ENCODE measurements around the gene TNFSF10. TPM values are rescaled to one million over a fixed set of nuclear protein-coding genes. Genes with fewer than 3 reads are reported as not detected.

Gene TNFSF10
- total and polyA plus RNA-seq, 9 of the 15 experiments (the other 6 are each of a cell fraction or from before 2014, with no cell fraction given): 0.07 to 1.3 (median 0.27) TPM; not detected in 1

DNA sequence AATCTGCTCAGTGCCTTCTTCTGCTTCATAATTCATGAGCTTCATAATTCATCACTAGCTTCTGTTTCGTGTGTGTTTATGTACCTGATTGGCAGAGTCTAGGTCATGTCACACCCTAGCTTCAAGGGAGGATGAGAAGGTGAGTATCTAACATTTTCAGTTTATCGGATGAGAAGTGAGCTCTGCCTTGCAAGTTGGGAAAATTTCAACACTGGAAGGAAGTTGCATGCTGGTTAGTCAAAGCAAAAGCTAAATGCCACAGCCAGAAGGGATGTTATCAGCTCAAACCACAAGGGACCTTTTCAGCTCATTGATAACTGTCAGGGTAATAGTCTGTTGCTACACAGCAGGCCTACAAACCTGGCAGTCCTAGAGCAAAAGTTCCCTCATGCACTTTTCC, 7.3 kb upstream of the TNFSF10 start (continued):
- TF ChIP-seq, protein P1, sequence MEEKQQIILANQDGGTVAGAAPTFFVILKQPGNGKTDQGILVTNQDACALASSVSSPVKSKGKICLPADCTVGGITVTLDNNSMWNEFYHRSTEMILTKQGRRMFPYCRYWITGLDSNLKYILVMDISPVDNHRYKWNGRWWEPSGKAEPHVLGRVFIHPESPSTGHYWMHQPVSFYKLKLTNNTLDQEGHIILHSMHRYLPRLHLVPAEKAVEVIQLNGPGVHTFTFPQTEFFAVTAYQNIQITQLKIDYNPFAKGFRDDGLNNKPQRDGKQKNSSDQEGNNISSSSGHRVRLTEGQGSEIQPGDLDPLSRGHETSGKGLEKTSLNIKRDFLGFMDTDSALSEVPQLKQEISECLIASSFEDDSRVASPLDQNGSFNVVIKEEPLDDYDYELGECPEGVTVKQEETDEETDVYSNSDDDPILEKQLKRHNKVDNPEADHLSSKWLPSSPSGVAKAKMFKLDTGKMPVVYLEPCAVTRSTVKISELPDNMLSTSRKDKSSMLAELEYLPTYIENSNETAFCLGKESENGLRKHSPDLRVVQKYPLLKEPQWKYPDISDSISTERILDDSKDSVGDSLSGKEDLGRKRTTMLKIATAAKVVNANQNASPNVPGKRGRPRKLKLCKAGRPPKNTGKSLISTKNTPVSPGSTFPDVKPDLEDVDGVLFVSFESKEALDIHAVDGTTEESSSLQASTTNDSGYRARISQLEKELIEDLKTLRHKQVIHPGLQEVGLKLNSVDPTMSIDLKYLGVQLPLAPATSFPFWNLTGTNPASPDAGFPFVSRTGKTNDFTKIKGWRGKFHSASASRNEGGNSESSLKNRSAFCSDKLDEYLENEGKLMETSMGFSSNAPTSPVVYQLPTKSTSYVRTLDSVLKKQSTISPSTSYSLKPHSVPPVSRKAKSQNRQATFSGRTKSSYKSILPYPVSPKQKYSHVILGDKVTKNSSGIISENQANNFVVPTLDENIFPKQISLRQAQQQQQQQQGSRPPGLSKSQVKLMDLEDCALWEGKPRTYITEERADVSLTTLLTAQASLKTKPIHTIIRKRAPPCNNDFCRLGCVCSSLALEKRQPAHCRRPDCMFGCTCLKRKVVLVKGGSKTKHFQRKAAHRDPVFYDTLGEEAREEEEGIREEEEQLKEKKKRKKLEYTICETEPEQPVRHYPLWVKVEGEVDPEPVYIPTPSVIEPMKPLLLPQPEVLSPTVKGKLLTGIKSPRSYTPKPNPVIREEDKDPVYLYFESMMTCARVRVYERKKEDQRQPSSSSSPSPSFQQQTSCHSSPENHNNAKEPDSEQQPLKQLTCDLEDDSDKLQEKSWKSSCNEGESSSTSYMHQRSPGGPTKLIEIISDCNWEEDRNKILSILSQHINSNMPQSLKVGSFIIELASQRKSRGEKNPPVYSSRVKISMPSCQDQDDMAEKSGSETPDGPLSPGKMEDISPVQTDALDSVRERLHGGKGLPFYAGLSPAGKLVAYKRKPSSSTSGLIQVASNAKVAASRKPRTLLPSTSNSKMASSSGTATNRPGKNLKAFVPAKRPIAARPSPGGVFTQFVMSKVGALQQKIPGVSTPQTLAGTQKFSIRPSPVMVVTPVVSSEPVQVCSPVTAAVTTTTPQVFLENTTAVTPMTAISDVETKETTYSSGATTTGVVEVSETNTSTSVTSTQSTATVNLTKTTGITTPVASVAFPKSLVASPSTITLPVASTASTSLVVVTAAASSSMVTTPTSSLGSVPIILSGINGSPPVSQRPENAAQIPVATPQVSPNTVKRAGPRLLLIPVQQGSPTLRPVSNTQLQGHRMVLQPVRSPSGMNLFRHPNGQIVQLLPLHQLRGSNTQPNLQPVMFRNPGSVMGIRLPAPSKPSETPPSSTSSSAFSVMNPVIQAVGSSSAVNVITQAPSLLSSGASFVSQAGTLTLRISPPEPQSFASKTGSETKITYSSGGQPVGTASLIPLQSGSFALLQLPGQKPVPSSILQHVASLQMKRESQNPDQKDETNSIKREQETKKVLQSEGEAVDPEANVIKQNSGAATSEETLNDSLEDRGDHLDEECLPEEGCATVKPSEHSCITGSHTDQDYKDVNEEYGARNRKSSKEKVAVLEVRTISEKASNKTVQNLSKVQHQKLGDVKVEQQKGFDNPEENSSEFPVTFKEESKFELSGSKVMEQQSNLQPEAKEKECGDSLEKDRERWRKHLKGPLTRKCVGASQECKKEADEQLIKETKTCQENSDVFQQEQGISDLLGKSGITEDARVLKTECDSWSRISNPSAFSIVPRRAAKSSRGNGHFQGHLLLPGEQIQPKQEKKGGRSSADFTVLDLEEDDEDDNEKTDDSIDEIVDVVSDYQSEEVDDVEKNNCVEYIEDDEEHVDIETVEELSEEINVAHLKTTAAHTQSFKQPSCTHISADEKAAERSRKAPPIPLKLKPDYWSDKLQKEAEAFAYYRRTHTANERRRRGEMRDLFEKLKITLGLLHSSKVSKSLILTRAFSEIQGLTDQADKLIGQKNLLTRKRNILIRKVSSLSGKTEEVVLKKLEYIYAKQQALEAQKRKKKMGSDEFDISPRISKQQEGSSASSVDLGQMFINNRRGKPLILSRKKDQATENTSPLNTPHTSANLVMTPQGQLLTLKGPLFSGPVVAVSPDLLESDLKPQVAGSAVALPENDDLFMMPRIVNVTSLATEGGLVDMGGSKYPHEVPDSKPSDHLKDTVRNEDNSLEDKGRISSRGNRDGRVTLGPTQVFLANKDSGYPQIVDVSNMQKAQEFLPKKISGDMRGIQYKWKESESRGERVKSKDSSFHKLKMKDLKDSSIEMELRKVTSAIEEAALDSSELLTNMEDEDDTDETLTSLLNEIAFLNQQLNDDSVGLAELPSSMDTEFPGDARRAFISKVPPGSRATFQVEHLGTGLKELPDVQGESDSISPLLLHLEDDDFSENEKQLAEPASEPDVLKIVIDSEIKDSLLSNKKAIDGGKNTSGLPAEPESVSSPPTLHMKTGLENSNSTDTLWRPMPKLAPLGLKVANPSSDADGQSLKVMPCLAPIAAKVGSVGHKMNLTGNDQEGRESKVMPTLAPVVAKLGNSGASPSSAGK (IDR thresholded peaks at IDR 0.05): 0 out of 2 replicates have a peak, but pooled peaks have one; percentile 26
- TF ChIP-seq HDAC2 (IDR thresholded peaks at IDR 0.05) (no peak), ELF2 (CRISPR knock-in tag; IDR thresholded peaks at IDR 0.05) (no peak), ZNF143 (CRISPR knock-in tag; IDR thresholded peaks at IDR 0.05) (no peak), CBX5 (IDR thresholded peaks at IDR 0.05; ENCODE audit: borderline replicate concordance, low read depth) (no peak), POU5F1 (IDR thresholded peaks at IDR 0.05; ENCODE audit: borderline replicate concordance, low read depth, low read length, partially characterized antibody) (no peak), WHSC1 (IDR thresholded peaks at IDR 0.05; ENCODE audit: low read length) (no peak), ZNF764 (CRISPR knock-in tag; IDR thresholded peaks at IDR 0.05; ENCODE audit: low read depth) (no peak), NCOR1 (IDR thresholded peaks at IDR 0.05) (peak; percentile 77), PHB (CRISPR knock-in tag; IDR thresholded peaks at IDR 0.05) (no peak), ZNF263 (CRISPR knock-in tag; IDR thresholded peaks at IDR 0.05; ENCODE audit: borderline replicate concordance) (no peak), ZNF586 (CRISPR knock-in tag; conservative IDR thresholded peaks at IDR 0.05) (no peak), ZSCAN29 (IDR thresholded peaks at IDR 0.05) (no peak), COPS2 (conservative IDR thresholded peaks at IDR 0.05) (no peak)
- TF ChIP-seq, protein P2, sequence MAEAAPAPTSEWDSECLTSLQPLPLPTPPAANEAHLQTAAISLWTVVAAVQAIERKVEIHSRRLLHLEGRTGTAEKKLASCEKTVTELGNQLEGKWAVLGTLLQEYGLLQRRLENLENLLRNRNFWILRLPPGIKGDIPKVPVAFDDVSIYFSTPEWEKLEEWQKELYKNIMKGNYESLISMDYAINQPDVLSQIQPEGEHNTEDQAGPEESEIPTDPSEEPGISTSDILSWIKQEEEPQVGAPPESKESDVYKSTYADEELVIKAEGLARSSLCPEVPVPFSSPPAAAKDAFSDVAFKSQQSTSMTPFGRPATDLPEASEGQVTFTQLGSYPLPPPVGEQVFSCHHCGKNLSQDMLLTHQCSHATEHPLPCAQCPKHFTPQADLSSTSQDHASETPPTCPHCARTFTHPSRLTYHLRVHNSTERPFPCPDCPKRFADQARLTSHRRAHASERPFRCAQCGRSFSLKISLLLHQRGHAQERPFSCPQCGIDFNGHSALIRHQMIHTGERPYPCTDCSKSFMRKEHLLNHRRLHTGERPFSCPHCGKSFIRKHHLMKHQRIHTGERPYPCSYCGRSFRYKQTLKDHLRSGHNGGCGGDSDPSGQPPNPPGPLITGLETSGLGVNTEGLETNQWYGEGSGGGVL (CRISPR knock-in tag; IDR thresholded peaks at IDR 0.05): no peak
- TF ChIP-seq, protein P3, sequence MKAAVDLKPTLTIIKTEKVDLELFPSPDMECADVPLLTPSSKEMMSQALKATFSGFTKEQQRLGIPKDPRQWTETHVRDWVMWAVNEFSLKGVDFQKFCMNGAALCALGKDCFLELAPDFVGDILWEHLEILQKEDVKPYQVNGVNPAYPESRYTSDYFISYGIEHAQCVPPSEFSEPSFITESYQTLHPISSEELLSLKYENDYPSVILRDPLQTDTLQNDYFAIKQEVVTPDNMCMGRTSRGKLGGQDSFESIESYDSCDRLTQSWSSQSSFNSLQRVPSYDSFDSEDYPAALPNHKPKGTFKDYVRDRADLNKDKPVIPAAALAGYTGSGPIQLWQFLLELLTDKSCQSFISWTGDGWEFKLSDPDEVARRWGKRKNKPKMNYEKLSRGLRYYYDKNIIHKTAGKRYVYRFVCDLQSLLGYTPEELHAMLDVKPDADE (conservative IDR thresholded peaks at IDR 0.05; ENCODE audit: control insufficient read depth, low read depth, low read length): no peak

Data from K562 (cell line).